ENCODE results near the gene RANBP1. TPM values are rescaled to one million over a fixed set of nuclear protein-coding genes. Genes with fewer than 3 reads are reported as not detected.
A peak's percentile ranks its signal among the peaks of the same experiment; 100 is the strongest.

Gene RANBP1
- total and polyA plus RNA-seq, 4 experiments from 2014 or later = 61.9 to 111 (median 77.4) TPM

- Mint-ChIP-seq H3K4me1 (peaks cover 15 to 32% (median 22%) of the 10 kb centered on the region in 4 donors), H3K27ac (peak overlapping the region in 4 of 7 donors; percentile 17 to 65 (median 39)), H3K9me3 (no peaks in the 10 kb centered on the region), H3K27me3 (no peaks in the 10 kb centered on the region), H3K4me3 (peak overlapping the region in 1 of 8 donors; percentile 23), H3K36me3 (peaks cover 7 to 48% of the 10 kb centered on the region in 2 donors)
- intact Hi-C loops (cut with micrococcal nuclease) = no loop called here
- peaks cover 47% of the 10 kb centered on the region for H3K36me3 ChIP-seq (ENCODE audit: insufficient read depth, low read length)
- H3K4me1 ChIP-seq (ENCODE audit: insufficient read depth, low read length) = peaks cover 27% of the 10 kb centered on the region
- peak in 1 of 5 donors; percentile 27 for DNase-seq
- no peak overlapping the region for H3K27ac ChIP-seq (ENCODE audit: low read depth, low read length)
- ChIA-PET CTCF (ENCODE audit: partially characterized antibody) (no interaction called here), POLR2A (ENCODE audit: partially characterized antibody) (no interaction called here)
- no peak overlapping the region for H3K4me3 ChIP-seq (ENCODE audit: low read length in 2 of 2)
- no peaks in the 10 kb centered on the region for H3K9me3 ChIP-seq (ENCODE audit: control insufficient read depth in 1 of 2, low read length in 2 of 2)
- no peaks in the 10 kb centered on the region for H3K27me3 ChIP-seq (ENCODE audit: insufficient read depth, low read length)
Observed at GRCh38 chr22:20113551-20114310, 2.2 kb upstream of the RANBP1 start.

- peaks cover 7 to 53% of the 10 kb centered on the region in 2 donors for H3K36me3 Mint-ChIP-seq
- Histone ChIP-seq H3K4me1 (ENCODE audit: insufficient read depth, low read length) (peaks cover 33% of the 10 kb centered on the region), H3K4me3 (ENCODE audit: low read length in 2 of 2) (no peak overlapping the region), H3K9me3 (ENCODE audit: control insufficient read depth in 1 of 2, low read length in 2 of 2) (no peaks in the 10 kb centered on the region), H3K36me3 (ENCODE audit: insufficient read depth, low read length) (peaks cover 54% of the 10 kb centered on the region), H3K27ac (ENCODE audit: low read depth, low read length) (peak overlapping the region; percentile 85), H3K27me3 (ENCODE audit: insufficient read depth, low read length) (no peaks in the 10 kb centered on the region)
- peak overlapping the region in 6 of 7 donors; percentile 66 to 92 (median 79) for H3K27ac Mint-ChIP-seq
- CTCF ChIA-PET (ENCODE audit: partially characterized antibody) = no interaction called here
- peak in 1 of 5 donors; percentile 30 for DNase-seq
- peak overlapping the region in 7 of 8 donors; percentile 22 to 73 (median 67) for H3K4me3 Mint-ChIP-seq
- no peaks in the 10 kb centered on the region for H3K9me3 Mint-ChIP-seq
- peaks cover 17 to 41% (median 27%) of the 10 kb centered on the region in 4 donors for H3K4me1 Mint-ChIP-seq
- intact Hi-C loops (cut with micrococcal nuclease) = no loop called here
- POLR2A ChIA-PET (ENCODE audit: partially characterized antibody) = interaction anchor here (1.5 kb wide), 1 partner anchor 173 kb away, joined by 5 read pairs; the partner anchor contains the start of genes COMT and TXNRD2
- no peaks in the 10 kb centered on the region for H3K27me3 Mint-ChIP-seq
Observed at GRCh38 chr22:20114506-20115475, 1.1 kb upstream of the RANBP1 start.

- H3K27me3 Mint-ChIP-seq = no peaks in the 10 kb centered on the region
- H3K4me3 Mint-ChIP-seq = peak overlapping the region; percentile 83 to 93 (median 92)
- Histone ChIP-seq H3K9me3 (ENCODE audit: control insufficient read depth in 1 of 2, low read length in 2 of 2) (no peaks in the 10 kb centered on the region), H3K36me3 (ENCODE audit: insufficient read depth, low read length) (peaks cover 54% of the 10 kb centered on the region), H3K27ac (ENCODE audit: low read depth, low read length) (peak overlapping the region; percentile 85), H3K4me3 (ENCODE audit: low read length in 2 of 2) (peak overlapping the region; percentile 81 to 82), H3K4me1 (ENCODE audit: insufficient read depth, low read length) (peaks cover 44% of the 10 kb centered on the region), H3K27me3 (ENCODE audit: insufficient read depth, low read length) (no peaks in the 10 kb centered on the region)
- peaks cover 17 to 48% (median 30%) of the 10 kb centered on the region in 4 donors for H3K4me1 Mint-ChIP-seq
- DNase-seq = no peak
- peaks cover 7 to 46% of the 10 kb centered on the region in 2 donors for H3K36me3 Mint-ChIP-seq
- POLR2A ChIA-PET (ENCODE audit: partially characterized antibody) = interaction anchor here (0.6 to 2.9 kb wide), 13 partner anchors 11 to 451 kb away, joined by 3 to 30 read pairs (median 6); partner anchors contain the start of genes COMT, DGCR6L, TANGO2 and TXNRD2
- CTCF ChIA-PET (ENCODE audit: partially characterized antibody) = no interaction called here
- H3K9me3 Mint-ChIP-seq = no peaks in the 10 kb centered on the region
- peak overlapping the region; percentile 92 to 96 (median 95) for H3K27ac Mint-ChIP-seq
- intact Hi-C loops (cut with micrococcal nuclease) = loop anchor here (2.0 kb wide), 1 partner anchor 938 kb away; the partner anchor contains the start of gene SLC25A1
Observed at GRCh38 chr22:20116376-20116950, 559 bp downstream of the RANBP1 start.

GRCh38 chr22:20116951-20117632 lies 1.2 kb downstream of the RANBP1 start, which contains the start of gene TRMT2A:
TSS of gene TRMT2A (minus strand) at chr22:20117226. CDS start at chr22:20116906, 320 bp downstream.
- CTCF ChIA-PET (ENCODE audit: partially characterized antibody) = interaction anchor here (1.2 kb wide), 1 partner anchor 12 kb away, joined by 3 read pairs; no protein-coding TSS in a partner anchor
- Histone ChIP-seq H3K4me3 (ENCODE audit: low read length in 2 of 2) (peak within 1 kb of the TSS; percentile 81 to 82), H3K36me3 (ENCODE audit: insufficient read depth, low read length) (peaks cover 60% of the 10 kb centered on the region), H3K27ac (ENCODE audit: low read depth, low read length) (peak within 1 kb of the TSS; percentile 85), H3K9me3 (ENCODE audit: control insufficient read depth in 1 of 2, low read length in 2 of 2) (no peaks in the 10 kb centered on the region), H3K4me1 (ENCODE audit: insufficient read depth, low read length) (peaks cover 49% of the 10 kb centered on the region), H3K27me3 (ENCODE audit: insufficient read depth, low read length) (no peaks in the 10 kb centered on the region)
- intact Hi-C loops (cut with micrococcal nuclease) = loop anchor here (1.0 to 2.0 kb wide), 7 partner anchors 14 to 938 kb away; partner anchors contain the start of genes ARVCF, DGCR6L, DGCR8 and SLC25A1
- peak within 1 kb of the TSS; percentile 85 to 93 (median 92) for H3K4me3 Mint-ChIP-seq
- peak within 1 kb of the TSS; percentile 93 to 96 (median 95) for H3K27ac Mint-ChIP-seq
- no peaks in the 10 kb centered on the region for H3K27me3 Mint-ChIP-seq
- DNase-seq = peak; percentile 96 to 98 (median 97)
- POLR2A ChIA-PET (ENCODE audit: partially characterized antibody) = interaction anchor here (0.6 to 2.9 kb wide), 15 partner anchors 9 to 670 kb away, joined by 3 to 30 read pairs (median 6); partner anchors contain the start of genes C22orf39, COMT, DGCR6L and TANGO2
- peaks cover 14 to 53% (median 31%) of the 10 kb centered on the region in 4 donors for H3K4me1 Mint-ChIP-seq
- H3K9me3 Mint-ChIP-seq = no peaks in the 10 kb centered on the region
- H3K36me3 Mint-ChIP-seq = peaks cover 7 to 47% of the 10 kb centered on the region in 2 donors

- H3K36me3 Mint-ChIP-seq = peaks cover 7 to 48% of the 10 kb centered on the region in 2 donors
- Histone ChIP-seq H3K9me3 (ENCODE audit: control insufficient read depth in 1 of 2, low read length in 2 of 2) (no peaks in the 10 kb centered on the region), H3K36me3 (ENCODE audit: insufficient read depth, low read length) (peaks cover 60% of the 10 kb centered on the region), H3K27ac (ENCODE audit: low read depth, low read length) (peak overlapping the region; percentile 85), H3K27me3 (ENCODE audit: insufficient read depth, low read length) (no peaks in the 10 kb centered on the region), H3K4me1 (ENCODE audit: insufficient read depth, low read length) (peaks cover 51% of the 10 kb centered on the region), H3K4me3 (ENCODE audit: low read length in 2 of 2) (peak overlapping the region; percentile 74 to 81)
- POLR2A ChIA-PET (ENCODE audit: partially characterized antibody) = interaction anchor here (0.6 to 2.9 kb wide), 13 partner anchors 10 to 671 kb away, joined by 3 to 30 read pairs (median 6); partner anchors contain the start of genes C22orf39, COMT, DGCR6L and TANGO2
- H3K9me3 Mint-ChIP-seq = no peaks in the 10 kb centered on the region
- peak; percentile 50 to 83 (median 54) for DNase-seq
- H3K27me3 Mint-ChIP-seq = no peaks in the 10 kb centered on the region
- CTCF ChIA-PET (ENCODE audit: partially characterized antibody) = interaction anchor here (1.2 kb wide), 1 partner anchor 11 kb away, joined by 3 read pairs; no protein-coding TSS in a partner anchor
- H3K27ac Mint-ChIP-seq = peak overlapping the region; percentile 86 to 96 (median 91)
- intact Hi-C loops (cut with micrococcal nuclease) = loop anchor here (1.0 to 2.0 kb wide), 7 partner anchors 14 to 939 kb away; partner anchors contain the start of genes ARVCF, DGCR6L, DGCR8 and SLC25A1
- H3K4me3 Mint-ChIP-seq = peak overlapping the region; percentile 79 to 92 (median 85)
- peaks cover 16 to 56% (median 33%) of the 10 kb centered on the region in 4 donors for H3K4me1 Mint-ChIP-seq
Observed at GRCh38 chr22:20117633-20118299, 1.9 kb downstream of the RANBP1 start.
